Common myeloid progenitor, CD34-positive (primary cell): ENCODE results near the gene ZFHX3.

Source experiments
- CTCF ChIA-PET: fragments of 350-600 bp; sonication (Branson Sonifier 250); formaldehyde crosslinking; loops from one replicate; lab custom pipeline; 2021; ENCODE audit warnings: antibody characterized with exemption; lab: Charles Lee
- POLR2A ChIA-PET: fragments of 350-600 bp; sonication (Branson Sonifier 250); formaldehyde crosslinking; loops from one replicate; lab custom pipeline; 2021; ENCODE audit warnings: antibody characterized with exemption; lab: Charles Lee
- DNase-seq, 3 donors: peaks; one replicate each; pipeline versions ENCODE4 v3.0.0 to v3.0.0-alpha.2; 2013
- H3K27ac ChIP-seq, 2 experiments: 1 replicate in 1 of 2; 2 replicates in 1 of 2; pipeline ENCODE4 v1.7.0; 2013; ENCODE audit warnings: inconsistent platforms in 2 of 2, low read length in 2 of 2, mild to moderate bottlenecking in 2 of 2, low read depth in 1 of 2, moderate library complexity in 1 of 2; ENCODE audit not compliant: severe bottlenecking in 2 of 2, insufficient read depth in 1 of 2, poor library complexity in 1 of 2
- H3K27me3 ChIP-seq, 5 experiments: replicated peaks in 2 of 5; 1 replicate in 3 of 5; 2 replicates in 2 of 5; pipeline versions ENCODE4 v1.6.1 to v1.7.0; 2013; ENCODE audit warnings: low read length in 4 of 5, mild to moderate bottlenecking in 2 of 5, moderate library complexity in 2 of 5, inconsistent platforms in 1 of 5; ENCODE audit not compliant: insufficient read depth in 5 of 5, control insufficient read depth in 4 of 5
- H3K36me3 ChIP-seq, 4 experiments: 1 replicate in 2 of 4; 2 replicates in 2 of 4; pipeline versions ENCODE4 v1.6.1 to v1.7.0; 2013; ENCODE audit warnings: low read length in 3 of 4, control low read depth in 1 of 4, mild to moderate bottlenecking in 1 of 4; ENCODE audit not compliant: control insufficient read depth in 4 of 4, insufficient read depth in 4 of 4
- H3K4me1 ChIP-seq, 4 experiments: 1 replicate in 3 of 4; 2 replicates in 1 of 4; pipeline versions ENCODE4 v1.6.1 to v1.7.1; 2013; ENCODE audit warnings: low read length in 3 of 4, mild to moderate bottlenecking in 3 of 4, control low read depth in 1 of 4, inconsistent platforms in 1 of 4, moderate library complexity in 1 of 4; ENCODE audit not compliant: control insufficient read depth in 4 of 4, insufficient read depth in 4 of 4; ENCODE audit errors: control extremely low read depth in 1 of 4
- H3K4me3 ChIP-seq, 7 experiments: 1 replicate in 4 of 7; 2 replicates in 3 of 7; pipeline versions ENCODE4 v1.5.1 to v1.7.0; 2013; ENCODE audit warnings: mild to moderate bottlenecking in 7 of 7, low read length in 6 of 7, moderate library complexity in 6 of 7, inconsistent platforms in 2 of 7, low read depth in 2 of 7, control low read depth in 1 of 7; ENCODE audit not compliant: insufficient read depth in 4 of 7, control insufficient read depth in 1 of 7; ENCODE audit errors: extremely low read depth in 1 of 7
- H3K9me3 ChIP-seq, 5 experiments: 1 replicate in 4 of 5; 2 replicates in 1 of 5; pipeline versions ENCODE4 v1.6.1 to v1.7.1; 2013; ENCODE audit warnings: low read length in 4 of 5, mild to moderate bottlenecking in 2 of 5, inconsistent platforms in 1 of 5, low read depth in 1 of 5, moderate library complexity in 1 of 5; ENCODE audit not compliant: control insufficient read depth in 4 of 5, insufficient read depth in 2 of 5; ENCODE audit errors: control extremely low read depth in 1 of 5
- WGBS: methylation state at CpG from one replicate; pipeline ENCODE4 v1.1.5; 2013; ENCODE audit not compliant: insufficient coverage; 5-methylcytosine and 5-hydroxymethylcytosine counted together

Gene ZFHX3

DNA sequence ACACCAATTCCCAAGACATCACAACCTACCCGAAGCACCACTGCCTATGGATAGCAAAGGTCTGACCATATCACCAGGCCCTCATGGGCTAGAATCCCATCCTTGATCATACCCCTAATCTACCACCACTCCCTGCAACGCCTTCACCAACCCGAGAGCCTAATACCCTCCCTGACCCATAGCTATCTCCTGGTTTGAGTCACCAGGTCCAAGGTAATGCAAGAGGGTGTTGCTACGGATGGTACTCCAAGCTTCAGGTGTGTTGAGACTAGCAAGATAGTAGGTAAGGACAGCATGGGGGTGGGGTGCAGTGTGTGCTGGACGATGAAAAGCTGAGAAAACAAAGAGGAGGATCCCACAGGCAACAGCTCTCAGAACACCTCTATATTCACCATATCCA lies 258.0 kb downstream of the ZFHX3 start:
- peaks cover 0 to 32% (median 14%) of the 10 kb centered on the region in 4 experiments for H3K4me1 ChIP-seq
- H3K27me3 ChIP-seq: no peaks in the 10 kb centered on the region
- H3K9me3 ChIP-seq: no peaks in the 10 kb centered on the region
- DNase-seq: no peak
- CTCF ChIA-PET: no interaction called here
- POLR2A ChIA-PET: no interaction called here
- no peak overlapping the region for H3K4me3 ChIP-seq
- no peak overlapping the region for H3K27ac ChIP-seq
- peaks cover 0 to 21% (median 16%) of the 10 kb centered on the region in 4 experiments for H3K36me3 ChIP-seq
- 100% methylated on average over 1 of the region's 5 CpGs for WGBS

DNA sequence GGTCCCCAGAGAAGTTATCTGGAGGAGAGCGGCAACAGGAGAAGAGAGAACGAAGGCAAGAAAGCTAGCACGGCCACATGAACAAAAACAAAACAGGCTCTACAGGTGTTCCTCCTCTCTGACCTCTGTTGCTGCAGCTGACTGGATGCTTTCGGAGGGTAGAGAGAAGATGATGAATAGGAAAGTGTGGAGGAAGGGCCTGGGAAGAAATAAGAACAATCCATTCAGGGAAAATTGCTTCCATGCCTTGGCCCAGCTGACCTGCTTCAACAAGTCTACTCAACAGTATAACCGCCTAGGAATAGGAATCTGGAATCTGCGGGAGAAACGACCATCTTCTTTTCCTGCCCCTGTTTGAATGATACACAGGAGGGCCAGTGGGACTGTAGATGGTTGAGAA lies 258.5 kb downstream of the ZFHX3 start:
- H3K27me3 ChIP-seq: no peaks in the 10 kb centered on the region
- H3K36me3 ChIP-seq: peaks cover 0 to 16% (median 14%) of the 10 kb centered on the region in 4 experiments
- 97% methylated on average over 4 of the region's 7 CpGs for WGBS
- no peak overlapping the region for H3K4me3 ChIP-seq
- no peak for DNase-seq
- no peak overlapping the region for H3K27ac ChIP-seq
- POLR2A ChIA-PET: no interaction called here
- CTCF ChIA-PET: interaction anchor here (0.7 to 1.1 kb wide), 2 partner anchors 30 to 43 kb away, joined by 3 read pairs; no protein-coding TSS in a partner anchor
- H3K4me1 ChIP-seq: peaks cover 0 to 34% (median 14%) of the 10 kb centered on the region in 4 experiments
- no peaks in the 10 kb centered on the region for H3K9me3 ChIP-seq

DNA sequence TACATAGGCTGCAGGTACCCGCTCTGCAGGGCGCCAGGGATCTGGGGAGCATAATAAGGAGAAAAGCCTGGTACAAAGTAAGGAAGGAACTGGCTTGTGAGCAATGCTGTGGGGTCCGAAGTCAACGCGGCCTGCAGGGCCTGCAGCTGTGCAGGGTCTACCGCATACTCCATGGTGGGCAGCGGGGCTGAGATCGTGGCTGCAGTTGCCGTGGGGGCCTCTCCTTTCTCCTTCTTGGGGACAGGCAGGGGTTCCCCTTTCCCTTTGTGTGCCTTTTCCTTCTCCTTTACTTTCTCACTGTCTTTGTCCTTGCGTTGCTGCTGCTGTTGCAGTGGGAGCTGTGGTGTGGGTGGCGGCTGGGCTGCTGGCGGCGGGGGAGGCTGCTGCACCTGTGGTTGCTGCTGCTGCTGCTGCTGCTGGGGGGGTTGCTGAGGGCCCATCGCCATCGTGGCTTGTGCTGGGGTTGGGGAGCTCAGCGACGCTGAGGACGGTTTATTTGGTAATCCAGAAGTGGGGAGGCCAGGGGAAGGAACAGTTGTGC lies 259.6 kb downstream of the ZFHX3 start:
- WGBS: 94% methylated on average over 10 of the region's 18 CpGs
- Histone ChIP-seq H3K36me3 (peaks cover 0 to 5% (median 5%) of the 10 kb centered on the region in 4 experiments), H3K4me1 (peaks cover 0 to 34% (median 14%) of the 10 kb centered on the region in 4 experiments), H3K27me3 (no peaks in the 10 kb centered on the region), H3K4me3 (peak overlapping the region in 4 of 7 experiments; percentile 64 to 82 (median 79)), H3K27ac (no peak overlapping the region), H3K9me3 (no peaks in the 10 kb centered on the region)
- POLR2A ChIA-PET: no interaction called here
- CTCF ChIA-PET: interaction anchor here (1.1 kb wide), 1 partner anchor 31 kb away, joined by 3 read pairs; no protein-coding TSS in a partner anchor
- DNase-seq: peak in 2 of 3 donors; percentile 27 to 33

DNA sequence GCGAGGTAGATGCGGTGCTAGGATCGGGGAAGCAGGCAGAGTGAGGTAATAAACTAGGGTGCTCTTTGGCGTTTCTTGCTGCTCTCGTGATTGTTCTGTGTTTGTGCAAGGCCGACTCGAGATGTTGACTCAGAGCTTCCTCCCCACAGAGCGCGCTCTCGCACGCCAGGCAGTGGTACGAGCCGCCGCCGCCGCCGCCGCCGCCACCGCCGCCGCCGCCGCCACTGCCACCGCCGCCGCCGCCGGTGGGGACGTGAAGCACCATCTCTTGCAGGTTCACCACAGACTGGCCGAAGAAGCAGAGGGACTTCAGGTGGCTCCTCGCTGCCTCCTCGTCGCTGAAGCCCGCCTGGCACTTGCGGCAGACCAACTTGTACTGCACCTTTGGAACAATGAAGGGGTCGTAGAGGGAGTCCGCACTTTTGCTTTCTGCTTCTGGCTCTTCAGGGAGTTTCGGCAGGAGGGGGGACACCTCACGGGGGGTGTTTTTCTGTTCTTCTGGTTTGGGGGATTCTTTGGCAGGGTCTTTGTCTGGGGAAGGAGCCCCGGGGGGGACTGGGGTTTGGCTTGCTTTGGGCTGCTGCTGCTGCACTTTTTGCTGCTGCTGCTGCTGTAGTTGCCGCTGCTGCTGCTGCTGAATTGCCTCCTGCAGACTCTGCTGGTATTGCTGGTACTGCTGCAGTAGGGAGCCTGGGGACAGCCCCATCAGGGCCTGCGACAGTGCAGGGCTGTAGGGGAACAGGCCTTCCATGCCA lies 260.2 kb downstream of the ZFHX3 start:
- POLR2A ChIA-PET: no interaction called here
- Histone ChIP-seq H3K27ac (peak overlapping the region; percentile 46 to 74), H3K4me1 (peaks cover 0 to 34% (median 14%) of the 10 kb centered on the region in 4 experiments), H3K9me3 (no peaks in the 10 kb centered on the region), H3K27me3 (no peaks in the 10 kb centered on the region), H3K4me3 (peak overlapping the region; percentile 44 to 82 (median 74)), H3K36me3 (peaks cover 0 to 4% (median 2%) of the 10 kb centered on the region in 4 experiments)
- CTCF ChIA-PET: interaction anchor here (1.0 to 1.3 kb wide), 2 partner anchors 12 to 19 kb away, joined by 3 read pairs; no protein-coding TSS in a partner anchor
- DNase-seq: peak; percentile 88 to 96 (median 94)
- 7% methylated on average over 39 of the region's 43 CpGs for WGBS

DNA sequence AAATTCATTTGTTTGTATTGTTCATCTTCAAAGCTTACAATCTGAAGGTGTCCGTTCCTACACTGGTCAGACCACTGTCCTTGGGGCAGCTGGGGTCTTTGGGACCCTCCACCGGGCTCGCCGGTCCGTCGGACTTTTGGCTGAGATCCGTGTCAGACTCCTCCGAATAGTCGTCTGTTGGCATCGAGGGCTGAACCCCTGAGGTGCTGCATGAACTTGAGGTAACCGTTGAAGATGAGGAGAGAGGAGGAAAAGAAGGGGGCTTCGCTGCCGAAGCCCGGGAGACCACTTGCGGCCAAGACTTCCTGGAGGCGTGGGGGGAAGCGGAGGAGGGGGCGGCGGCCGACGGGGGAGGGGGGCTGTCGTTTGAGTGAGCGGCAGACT lies 260.8 kb downstream of the ZFHX3 start:
- Histone ChIP-seq H3K9me3 (no peaks in the 10 kb centered on the region), H3K27ac (peak overlapping the region; percentile 46 to 74), H3K36me3 (peaks cover 0 to 4% (median 2%) of the 10 kb centered on the region in 4 experiments), H3K27me3 (no peaks in the 10 kb centered on the region), H3K4me1 (peaks cover 0 to 34% (median 14%) of the 10 kb centered on the region in 4 experiments), H3K4me3 (peak overlapping the region; percentile 37 to 82 (median 60))
- ChIA-PET POLR2A (interaction anchor here (0.7 kb wide), 1 partner anchor 9 kb away, joined by 3 read pairs; no protein-coding TSS in a partner anchor), CTCF (interaction anchor here (1.0 to 1.3 kb wide), 2 partner anchors 13 to 18 kb away, joined by 3 read pairs; no protein-coding TSS in a partner anchor)
- DNase-seq: no peak
- 30% methylated on average over 10 of the region's 23 CpGs for WGBS

DNA sequence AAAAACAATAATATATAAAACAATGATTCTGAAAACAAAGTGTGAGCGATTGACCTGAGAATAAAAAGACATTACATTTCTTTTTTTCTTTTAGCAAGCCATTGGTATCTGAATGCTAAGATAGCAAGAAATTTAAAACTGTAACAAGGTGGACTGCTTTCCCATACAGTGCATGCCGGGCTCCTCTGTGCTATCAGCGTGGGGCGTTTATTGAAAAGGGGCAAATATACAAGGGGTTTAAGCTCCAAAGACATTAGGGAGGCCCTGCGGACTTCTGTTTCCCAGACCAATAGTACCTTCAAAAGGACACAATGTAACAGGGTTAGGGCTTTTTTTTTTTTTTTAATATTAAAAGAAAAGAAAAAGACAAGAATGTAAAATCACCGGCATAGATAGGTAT lies 261.3 kb downstream of the ZFHX3 start:
- ChIA-PET POLR2A (interaction anchor here (0.7 kb wide), 1 partner anchor 9 kb away, joined by 3 read pairs; no protein-coding TSS in a partner anchor), CTCF (interaction anchor here (0.7 to 1.3 kb wide), 3 partner anchors 13 to 652 kb away, joined by 3 read pairs; no protein-coding TSS in a partner anchor)
- Histone ChIP-seq H3K4me3 (peak overlapping the region in 3 of 7 experiments; percentile 76 to 82 (median 81)), H3K27ac (no peak overlapping the region), H3K27me3 (no peaks in the 10 kb centered on the region), H3K9me3 (no peaks in the 10 kb centered on the region), H3K36me3 (peaks cover 0 to 4% (median 2%) of the 10 kb centered on the region in 4 experiments), H3K4me1 (peaks cover 0 to 34% (median 14%) of the 10 kb centered on the region in 4 experiments)
- WGBS: no CpG with 5 or more reads among the region's 6 CpGs
- DNase-seq: no peak
